CD4-positive, alpha-beta T cell treated with Interleukin-10 for 1 hour (primary cell): ENCODE results near the gene PPARD.
A peak's percentile ranks its signal among the peaks of the same experiment; 100 is the strongest.
"Not testable (repeated sequence)": the region's sequence is repeated elsewhere in the genome, so short reads cannot be mapped to it uniquely, and the experiment has no call there.

Experiments
- DNase-seq: peaks from one replicate; pipeline ENCODE4 v3.0.0-alpha.2; 2020

PPARD gene

DNA sequence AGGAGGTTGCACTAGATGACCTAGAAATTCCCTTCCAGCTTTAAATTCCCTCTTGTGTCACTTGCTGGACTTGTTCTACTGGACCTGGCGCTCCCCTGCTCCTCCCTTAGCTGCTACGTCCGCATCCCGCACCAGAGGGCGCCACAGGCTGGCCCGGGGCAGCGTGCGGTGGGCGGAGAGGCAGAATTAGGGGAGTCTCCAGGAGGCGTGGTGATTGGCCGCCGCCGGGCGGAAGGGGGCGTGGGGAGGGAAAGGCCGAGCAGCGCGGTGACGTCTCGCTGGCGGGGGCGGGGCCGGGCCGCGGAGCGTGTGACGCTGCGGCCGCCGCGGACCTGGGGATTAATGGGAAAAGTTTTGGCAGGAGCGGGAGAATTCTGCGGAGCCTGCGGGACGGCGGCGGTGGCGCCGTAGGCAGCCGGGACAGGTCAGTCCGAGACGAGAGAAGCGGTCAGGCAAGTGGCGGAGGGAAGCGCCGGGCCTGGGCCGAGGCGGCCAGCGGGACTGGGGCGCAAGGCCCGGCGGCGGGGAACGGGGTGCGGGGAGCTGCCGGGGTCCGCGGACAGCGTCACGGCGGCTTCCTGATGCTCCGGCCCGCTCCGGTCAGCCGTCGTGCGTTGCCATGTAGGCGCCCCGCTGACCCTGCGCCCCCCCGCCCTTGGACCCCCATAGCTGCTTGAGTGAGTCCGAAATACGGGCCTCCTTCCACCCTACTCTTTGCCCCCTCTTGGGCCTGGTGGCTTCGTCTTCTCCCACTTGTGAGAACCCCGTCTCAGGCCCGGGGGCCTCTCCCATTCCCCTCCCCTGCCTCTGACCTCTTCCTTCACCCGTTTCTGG, at the start of gene PPARD:
Gene PPARD, plus strand, starts transcription at position 301 of the 834 bp plus-strand sequence. CDS start 68,530 bp downstream, outside the sequence.
- DNase-seq: peak; percentile 97

DNA sequence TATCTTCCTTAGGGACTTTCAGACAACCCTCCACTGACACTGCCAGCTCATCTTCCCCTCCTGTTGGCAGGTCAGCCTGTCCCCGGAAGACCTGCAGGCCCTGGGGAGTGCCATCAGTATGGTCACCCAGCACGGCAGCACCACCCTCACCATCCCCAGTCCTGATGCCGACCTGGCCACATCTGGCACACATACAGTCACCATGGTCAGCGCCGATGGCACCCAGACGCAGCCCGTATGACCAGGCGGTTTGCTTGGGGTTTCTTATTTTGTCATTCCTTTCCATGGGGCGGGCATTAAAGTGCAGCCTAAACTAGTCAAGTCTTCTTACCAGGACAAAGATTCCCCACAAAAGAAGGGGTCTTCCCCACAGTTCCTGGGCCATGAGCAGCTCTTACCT, 48.7 kb upstream of the PPARD start:
- no peak for DNase-seq

DNA sequence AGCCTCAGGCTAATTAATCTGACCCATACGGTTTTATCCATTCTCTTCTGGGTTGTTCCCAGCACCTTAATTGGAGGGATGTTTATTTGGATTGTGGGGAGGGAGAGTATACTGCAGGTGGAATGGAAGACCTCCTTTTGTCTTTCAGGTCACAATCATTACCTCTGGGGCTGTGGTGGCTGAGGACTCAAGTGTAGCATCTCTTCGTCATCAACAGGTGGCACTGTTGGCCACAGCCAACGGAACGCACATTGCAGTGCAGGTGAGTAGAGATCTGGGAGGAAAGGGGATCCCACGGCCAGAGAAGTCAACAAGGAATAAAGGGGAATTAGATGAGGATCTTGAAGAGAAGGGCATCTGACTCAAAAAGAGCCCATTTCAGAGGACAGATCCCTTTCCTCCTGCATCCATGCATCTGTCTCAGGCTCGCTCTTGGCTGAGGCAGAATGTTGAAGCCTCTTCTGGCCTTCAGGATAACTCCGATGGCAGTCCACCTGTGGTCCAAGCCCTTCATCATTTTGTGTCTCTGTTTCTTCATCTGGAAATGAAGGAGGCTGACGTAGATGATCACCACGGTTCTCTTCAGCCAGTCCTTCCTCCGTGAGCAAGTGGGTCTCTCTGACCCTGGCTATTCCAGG, 47.9 kb upstream of the PPARD start:
- peak; percentile 70 for DNase-seq

DNA sequence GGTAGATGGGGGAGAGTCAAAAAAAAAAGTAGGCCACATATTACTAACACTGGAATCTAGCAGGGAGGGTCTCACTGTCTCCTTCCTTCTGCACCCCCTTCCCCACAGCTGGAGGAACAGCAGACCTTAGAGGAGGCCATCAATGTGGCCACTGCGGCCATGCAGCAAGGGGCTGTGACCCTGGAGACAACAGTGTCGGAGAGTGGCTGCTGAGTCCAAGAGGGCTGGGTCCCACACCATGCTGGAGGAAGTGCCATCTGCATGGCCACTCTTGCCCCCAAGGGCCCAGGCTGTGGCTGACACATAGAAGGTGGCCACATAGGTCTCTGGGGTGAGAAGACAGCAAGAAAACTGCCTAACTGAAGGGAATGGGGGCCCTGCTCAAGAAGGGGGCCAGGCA, 47.3 kb upstream of the PPARD start:
- DNase-seq: no peak

DNA sequence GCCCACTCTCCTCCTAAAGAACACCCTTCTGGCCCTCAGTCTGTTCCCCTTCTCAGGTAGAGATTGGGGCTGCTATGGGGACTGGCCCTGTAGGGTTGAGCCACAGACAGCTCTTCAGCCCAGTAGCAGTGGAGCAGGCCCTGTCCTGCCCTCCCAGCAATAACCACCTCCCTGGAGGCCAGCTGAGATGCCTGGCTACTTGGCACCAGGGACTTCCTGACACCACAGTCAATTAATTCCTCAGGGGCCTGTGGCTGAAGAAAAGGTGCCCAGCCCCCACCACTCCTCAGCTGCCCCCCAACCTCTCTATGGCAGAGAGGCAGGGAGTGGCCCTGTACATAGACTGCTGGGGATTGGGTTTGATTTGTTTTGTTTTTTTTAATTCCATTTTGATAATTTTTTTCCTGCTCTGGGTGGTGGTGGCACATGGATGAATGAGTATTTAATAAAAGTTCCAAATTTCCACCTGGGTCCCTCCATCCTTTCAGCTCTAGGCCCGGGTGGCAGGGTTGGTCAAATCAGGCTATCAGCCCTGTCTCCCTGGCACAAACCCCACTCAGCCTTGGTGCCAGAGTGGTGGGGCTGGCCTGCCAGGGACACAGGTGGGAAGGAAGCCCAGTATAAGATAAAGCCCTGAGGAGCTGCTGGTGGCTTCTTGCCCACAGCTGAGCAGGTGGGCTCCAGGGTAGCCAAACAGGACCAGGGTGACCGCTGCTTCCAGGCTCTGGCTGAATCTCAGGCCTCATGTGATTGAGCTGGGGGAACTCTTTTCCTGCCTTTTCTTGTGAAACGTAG, 46.6 kb upstream of the PPARD start:
- no peak for DNase-seq

DNA sequence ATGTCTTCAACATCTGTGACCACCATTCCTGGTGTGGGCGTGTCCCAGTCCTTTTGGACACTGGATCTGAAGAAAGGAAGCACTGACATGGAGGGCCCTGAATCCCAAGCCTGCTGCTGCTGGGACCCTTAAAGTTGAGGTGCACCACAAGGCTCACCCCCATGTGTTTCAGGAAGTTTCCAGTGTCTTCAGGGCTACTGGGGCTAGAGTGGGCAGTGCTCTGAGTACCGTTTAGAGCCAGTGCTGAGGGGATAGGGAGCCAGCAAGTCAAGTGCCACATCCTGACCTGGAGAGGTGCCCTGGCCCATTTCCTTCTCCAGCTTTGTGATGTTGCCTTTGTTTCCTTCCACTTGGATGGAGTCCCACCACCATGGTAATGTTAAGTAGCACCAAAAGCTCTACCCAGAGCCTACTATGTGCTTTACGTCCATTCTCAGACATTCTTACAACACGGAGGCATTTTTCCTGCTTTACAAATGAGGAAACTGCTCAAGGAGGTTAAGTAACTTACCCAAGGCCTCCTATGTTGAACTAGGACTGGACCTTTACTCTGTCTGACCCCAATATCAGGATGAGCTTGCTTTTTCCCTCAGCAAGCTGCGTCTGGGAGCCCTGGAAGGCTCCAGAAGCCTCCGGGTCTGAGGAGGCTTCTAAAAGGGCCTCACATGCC, 45.3 kb upstream of the PPARD start:
- no peak for DNase-seq

DNA sequence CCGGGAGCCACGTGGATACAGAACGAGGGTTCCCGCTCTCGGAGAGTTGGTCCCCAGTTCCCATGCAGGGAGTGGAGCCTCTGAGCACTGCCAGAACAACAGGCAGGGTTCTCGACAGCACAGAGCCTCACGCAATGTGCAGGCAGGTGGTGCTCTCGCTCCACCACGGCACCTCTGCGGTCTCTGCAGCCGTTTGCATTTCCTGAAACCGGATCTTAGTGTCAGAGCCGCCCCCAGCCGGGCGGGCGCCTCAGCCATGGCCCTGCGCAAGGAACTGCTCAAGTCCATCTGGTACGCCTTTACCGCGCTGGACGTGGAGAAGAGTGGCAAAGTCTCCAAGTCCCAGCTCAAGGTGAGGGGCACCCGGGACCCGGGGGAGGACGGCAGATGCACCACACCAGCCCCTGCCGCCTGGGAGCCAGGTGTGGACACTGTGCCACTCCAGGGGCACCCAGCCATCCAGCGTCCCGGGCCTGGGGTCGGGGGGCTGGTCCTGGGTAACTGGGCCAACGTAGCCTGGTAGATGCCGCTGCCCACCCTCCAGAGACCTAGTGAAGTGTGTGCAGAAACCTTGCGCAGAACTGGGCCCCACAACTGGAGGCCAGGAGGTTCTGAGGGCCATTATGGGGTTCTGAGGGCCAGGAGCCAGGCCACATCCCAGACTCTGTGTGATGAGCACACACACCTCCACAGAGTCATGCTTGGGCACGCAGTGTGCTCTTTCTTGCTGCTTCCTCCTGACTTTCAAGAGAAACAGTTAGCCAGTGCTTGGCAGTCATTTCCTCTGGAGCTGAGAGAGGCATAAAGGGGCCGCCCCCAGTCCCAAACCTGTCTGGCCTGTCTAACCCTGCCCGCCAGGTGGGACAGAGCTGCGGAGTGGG, 44.5 kb upstream of the PPARD start, which contains the start of gene DEF6:
Gene DEF6, plus strand, starts transcription at position 218 of the 881 bp plus-strand sequence. Its CDS starts 39 bp downstream, at position 257.
- peak; percentile 92 for DNase-seq

DNA sequence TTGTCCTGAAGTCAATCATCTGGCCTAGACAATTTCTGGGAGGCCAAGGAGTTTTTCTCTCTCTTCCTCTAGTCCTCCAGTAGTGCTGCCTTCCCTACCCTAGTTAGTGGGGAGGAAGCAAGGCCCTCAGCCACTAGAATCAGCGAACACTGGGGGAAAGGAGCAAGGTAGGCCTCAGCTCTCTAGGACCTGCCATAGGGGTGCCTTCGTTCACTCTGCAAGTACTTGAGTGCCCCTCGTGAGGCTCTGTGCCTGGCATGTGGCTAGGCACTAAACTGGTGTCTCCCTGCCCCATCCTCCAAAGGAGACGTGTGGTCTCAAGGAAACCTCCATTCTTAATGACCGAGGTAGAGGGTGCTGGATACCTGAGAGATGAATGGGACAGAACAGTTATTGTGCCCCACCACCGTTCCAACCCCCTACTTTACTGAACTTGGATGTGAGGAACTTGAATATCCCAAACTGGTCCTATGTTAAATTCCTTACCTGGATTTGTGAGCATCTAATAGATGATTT, 43.7 kb upstream of the PPARD start:
- no peak for DNase-seq

DNA sequence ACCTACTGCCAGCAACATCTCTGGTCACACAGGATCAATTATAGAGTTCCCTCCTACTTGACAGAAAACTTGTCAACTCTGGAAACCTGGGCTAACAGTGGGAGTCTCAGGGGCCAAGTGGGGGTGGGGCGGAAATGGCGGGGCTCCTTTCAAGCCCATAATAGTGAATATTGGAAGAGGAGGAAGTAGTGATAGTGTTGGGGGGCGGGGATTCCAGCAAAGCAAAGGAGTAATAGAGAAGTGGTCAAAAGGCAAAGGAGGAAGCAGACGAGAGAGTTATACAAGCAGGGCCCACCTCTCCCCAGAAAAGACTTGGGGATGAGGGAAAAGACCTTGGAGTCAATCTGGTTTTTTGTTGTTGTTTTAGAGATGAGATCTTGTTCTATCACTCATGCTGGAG, 42.7 kb upstream of the PPARD start:
- peak; percentile 48 for DNase-seq

DNA sequence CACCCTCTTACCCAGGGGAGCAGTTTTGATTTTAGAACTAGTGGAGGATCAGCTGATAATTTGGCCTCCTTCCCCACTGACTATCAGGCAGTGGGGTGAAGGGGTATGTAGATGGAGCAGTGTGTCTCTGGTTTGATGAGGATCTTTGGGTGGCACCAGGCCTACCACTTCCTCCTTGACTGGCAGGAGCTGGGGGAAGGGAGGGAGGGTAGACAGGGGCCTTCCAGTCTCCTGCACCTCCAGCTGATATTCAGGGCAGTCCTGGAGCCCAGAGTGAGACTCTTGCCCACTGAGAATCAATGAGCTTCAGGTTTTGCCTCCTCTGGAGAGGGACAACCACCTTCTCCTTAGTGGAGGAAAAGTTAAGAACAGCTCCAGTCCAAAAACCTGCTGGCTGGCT, 41.5 kb upstream of the PPARD start:
- peak; percentile 71 for DNase-seq

DNA sequence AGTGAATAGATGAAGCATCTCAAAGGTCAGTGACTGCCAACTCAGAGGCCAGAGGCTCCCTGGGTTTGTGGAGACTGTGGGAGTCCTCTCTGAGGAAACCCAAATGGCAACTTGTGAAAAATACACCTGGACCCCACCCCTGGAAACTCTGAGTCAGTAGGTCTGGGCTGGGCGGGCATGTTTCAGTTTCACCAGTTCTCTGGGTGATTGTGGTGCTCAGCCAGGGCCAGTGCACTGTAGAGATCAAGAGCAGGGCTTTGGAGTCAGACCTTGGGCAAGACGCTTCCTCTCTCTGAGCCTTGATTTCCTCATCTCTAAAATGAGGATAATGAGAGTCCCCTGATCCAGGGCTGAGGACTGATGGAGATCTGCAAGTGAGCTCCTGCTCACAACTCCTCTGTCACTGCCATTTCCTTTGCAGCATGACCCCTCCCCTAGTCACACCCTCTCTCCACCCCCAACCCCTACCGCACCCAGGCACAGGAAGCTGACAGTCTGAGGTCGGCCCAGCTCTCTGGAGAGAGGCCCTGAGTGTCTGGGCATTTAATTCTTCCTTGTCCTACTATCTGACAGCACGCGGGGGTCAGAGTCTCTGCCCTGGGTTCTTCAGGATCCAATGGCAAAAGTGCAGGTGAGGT, 39.6 kb upstream of the PPARD start:
- peak; percentile 88 for DNase-seq

DNA sequence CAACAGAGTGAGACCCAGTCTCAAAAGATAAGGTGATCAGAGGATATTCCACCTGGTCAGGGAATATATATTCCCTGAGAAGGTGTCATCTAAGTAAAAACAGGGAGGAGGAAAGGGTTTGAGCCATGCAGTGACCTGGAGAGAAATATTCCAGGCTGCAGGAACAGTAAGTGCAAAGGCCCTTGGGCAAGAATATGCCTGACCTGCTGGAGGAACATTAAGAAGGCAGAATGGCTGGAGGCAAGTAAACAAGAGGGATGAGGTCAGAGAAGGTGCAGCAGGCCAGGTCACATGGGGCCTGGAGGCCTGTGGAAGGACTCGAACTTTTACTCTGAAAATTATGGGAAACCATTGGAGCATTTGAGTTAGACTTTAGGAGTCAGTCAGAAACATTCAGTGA, 38.1 kb upstream of the PPARD start:
- no peak for DNase-seq

DNA sequence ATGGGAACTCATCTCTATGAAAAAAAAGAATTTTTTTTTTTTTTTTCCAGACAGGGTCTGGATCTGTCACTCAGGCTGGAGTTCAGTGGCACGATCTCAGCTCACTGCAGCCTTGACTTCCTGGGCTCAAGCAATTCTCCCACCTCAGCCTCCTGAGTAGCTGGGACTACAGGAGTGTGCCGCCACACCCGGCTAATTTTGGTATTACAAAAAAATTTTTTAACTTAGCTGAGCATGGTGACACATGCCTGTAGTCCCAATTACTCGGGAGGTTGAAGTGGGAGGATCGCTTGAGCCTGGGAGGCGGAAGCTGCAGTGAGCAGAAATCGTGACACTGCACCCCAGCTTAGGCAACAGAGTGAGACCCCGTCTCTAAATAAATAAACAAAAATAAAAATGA, 37.2 kb upstream of the PPARD start:
- DNase-seq: peak; percentile 50

DNA sequence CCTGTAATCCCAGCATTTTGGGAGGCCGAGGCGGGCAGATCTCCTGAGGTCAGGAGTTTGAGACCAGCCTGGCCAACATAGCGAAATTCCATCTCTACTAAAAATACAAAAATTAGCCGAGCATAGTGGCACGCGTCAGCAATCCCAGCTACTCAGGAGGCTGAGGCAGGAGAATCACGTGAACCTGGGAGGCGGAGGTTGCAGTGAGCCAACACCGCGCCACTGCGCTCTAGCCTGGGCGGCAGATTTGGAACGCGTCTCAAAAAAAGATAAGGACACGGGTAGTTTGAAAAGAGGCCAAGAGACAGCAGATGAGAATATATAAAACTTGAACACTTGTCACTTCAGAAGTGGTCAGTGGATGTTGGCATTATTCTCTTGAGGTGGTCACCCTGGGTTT, 35.2 kb upstream of the PPARD start:
- DNase-seq: not testable (repeated sequence)

DNA sequence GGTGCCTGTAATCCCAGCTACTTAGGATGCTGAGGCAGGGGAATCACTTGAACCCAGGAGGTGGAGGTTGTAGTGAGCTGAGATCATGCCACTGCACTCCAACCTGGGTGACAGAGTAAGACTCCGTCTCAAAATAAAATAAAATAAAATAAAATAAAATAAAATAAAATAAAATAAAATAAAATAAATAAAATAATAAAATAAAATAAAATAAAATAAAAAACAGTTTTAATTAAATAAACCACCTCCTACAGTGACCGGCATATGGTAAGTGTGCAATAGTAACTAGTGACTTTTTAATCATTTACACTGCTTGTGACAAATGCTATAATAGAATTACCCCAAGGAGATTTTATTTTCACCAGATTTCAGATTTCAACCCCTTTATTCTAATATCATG, 33.8 kb upstream of the PPARD start:
- not testable (repeated sequence) for DNase-seq

DNA sequence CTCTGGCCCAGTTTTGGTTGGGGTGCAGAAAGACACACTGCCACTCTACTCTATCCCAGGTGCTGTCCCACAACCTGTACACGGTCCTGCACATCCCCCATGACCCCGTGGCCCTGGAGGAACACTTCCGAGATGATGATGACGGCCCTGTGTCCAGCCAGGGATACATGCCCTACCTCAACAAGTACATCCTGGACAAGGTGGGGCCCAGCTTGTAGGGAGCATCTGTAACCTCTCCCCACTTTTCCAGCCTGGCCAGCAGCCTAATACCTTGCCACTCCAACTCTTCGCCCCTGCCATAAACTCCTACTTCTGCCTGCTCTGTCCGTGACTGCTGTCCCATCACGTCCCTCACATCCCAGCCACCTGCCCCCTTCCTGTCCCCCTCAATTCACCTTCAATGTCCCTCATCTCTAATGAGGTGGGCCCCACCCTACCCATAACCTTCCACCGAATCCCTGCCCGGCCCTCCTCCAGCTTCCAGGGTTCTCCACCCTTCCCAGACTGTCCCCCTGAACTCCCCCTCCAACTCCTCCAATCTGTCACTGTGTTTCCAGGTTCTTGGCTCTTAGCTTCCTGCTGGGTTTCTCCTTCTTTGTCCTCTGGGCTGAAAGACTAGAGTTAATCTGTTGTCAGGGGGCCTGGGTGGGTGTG, 32.6 kb upstream of the PPARD start:
- no peak for DNase-seq

DNA sequence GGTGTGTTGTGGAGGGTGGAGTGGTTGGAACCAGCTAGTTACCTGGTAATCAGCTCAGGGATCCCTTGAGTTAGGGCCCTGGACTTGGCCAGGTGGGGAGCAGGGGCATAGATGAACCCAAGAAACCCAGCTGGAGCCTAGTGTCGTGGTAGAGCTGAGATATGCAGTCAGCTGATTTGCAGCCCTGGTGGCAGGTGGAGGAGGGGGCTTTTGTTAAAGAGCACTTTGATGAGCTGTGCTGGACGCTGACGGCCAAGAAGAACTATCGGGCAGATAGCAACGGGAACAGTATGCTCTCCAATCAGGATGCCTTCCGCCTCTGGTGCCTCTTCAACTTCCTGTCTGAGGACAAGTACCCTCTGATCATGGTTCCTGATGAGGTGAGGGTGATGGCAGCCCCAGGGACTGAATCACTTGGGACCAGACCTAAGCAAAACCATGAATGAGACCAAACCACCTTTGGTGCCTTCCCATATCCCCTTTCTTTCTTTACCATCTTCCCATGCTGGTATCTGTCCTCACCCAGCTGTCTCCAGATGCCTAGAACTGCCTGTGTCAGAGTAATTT, 32.0 kb upstream of the PPARD start:
- DNase-seq: peak; percentile 36

DNA sequence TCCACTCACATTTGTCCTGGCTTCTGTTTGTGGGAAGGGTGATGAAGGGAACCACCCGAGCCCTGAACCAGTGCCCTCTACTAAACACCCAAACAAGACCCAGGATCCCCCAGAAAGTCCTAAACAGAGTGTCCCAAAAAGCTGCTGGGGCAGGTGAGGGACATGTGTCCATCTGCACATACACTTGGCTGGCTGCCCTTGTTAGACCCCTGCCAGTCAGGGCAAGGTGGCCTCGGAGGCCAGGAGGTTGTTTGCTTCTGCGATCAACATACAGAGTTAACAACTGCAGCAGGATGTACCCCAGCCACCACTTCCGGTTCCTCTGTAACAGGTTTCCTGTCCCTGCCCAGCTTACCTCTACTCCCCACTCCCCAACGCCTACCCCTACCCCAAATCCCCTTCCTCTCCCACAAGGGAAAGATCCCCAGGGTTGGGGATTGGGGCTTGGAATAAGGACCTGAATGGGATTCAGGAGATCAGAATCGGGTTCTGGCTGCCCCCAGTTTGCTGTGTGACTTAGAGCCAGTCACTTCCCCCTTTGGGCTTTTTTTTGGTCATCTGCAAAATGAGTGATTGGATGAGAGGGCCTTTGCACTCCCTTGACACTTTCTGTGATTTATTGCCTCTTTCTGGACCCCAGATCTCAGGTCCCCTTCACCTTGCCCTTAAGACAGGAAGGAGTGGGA, 30.8 kb upstream of the PPARD start:
- peak; percentile 68 for DNase-seq

DNA sequence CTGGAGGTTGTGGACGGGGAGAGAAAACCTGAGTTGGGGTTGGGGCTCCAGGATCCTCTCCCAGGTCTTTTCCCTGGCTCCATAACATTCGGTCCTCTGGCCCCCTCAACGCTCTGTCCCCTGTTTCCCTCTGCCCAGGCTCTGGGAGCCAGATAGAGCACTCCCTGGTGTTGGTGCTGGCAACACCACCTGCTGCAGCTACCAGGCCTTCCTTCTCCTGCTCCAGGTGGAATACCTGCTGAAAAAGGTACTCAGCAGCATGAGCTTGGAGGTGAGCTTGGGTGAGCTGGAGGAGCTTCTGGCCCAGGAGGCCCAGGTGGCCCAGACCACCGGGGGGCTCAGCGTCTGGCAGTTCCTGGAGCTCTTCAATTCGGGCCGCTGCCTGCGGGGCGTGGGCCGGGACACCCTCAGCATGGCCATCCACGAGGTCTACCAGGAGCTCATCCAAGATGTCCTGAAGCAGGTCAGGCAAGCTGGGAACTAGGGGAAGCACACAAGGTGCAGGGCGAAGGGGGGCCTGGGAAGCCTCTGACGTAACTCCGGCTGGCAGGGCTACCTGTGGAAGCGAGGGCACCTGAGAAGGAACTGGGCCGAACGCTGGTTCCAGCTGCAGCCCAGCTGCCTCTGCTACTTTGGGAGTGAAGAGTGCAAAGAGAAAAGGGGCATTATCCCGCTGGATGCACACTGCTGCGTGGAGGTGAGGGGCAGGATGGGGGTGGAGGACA, 30.1 kb upstream of the PPARD start:
- DNase-seq: no peak
